ENCODE results near the gene TADA3. TPM values are rescaled to one million over a fixed set of nuclear protein-coding genes. Genes with fewer than 3 reads are reported as not detected.

TADA3 gene
- total and polyA plus RNA-seq, 2 donors (not counting 3 experiments of a cell fraction or from before 2014, with no cell fraction given): 27.8 to 31.0 TPM

DNA sequence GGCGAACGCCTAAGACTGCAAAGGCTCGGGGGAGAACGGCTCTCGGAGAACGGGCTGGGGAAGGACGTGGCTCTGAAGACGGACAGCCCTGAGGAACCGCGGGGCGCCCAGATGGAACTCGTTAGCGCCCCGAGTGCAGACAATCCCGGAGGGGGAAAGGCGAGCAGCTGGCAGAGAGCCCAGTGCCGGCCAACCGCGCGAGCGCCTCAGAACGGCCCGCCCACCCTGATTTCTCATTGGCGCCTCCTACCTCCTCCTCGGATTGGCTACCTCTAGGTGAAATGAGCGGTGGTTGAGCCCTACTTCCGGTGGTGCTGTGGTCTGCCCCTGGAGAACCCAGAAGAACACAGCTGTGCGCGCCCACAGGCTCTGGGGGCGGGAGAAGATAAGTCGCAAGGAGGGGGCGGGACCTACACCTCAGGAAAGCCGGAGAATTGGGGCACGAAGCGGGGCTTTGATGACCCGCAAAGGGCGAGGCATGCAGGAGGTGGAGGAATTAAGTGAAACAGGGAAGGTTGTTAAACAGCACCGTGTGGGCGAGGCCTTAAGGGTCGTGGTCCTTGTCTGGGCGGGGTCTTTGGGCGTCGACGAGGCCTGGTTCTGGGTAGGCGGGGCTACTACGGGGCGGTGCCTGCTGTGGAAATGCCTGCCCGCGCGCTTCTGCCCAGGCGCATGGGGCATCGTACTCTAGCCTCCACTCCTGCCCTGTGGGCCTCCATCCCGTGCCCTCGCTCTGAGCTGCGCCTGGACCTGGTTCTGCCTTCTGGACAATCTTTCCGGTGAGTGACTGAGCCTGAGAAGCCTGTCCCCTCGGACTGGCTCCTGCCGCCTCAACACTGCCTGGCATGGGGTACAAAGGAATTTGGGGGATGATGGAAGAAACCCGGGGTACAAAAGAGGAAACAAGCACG is 42.4 kb downstream of the TADA3 start, which contains the start of gene OGG1:
Gene OGG1, plus strand, starts transcription at position 308 of the 911 bp plus-strand sequence. Its CDS starts 335 bp downstream, at position 643.
- intact Hi-C loops (cut with micrococcal nuclease) (loop anchor here (1.0 kb wide), 4 partner anchors 19 to 196 kb away; partner anchors contain the start of genes BRPF1, MTMR14 and TADA3), dilution Hi-C loops (cut with MboI; ENCODE audit: extremely low pct_ligation_motif_present, low sequenced_read_pairs) (no loop called here)
- TF ChIP-seq, protein P1, sequence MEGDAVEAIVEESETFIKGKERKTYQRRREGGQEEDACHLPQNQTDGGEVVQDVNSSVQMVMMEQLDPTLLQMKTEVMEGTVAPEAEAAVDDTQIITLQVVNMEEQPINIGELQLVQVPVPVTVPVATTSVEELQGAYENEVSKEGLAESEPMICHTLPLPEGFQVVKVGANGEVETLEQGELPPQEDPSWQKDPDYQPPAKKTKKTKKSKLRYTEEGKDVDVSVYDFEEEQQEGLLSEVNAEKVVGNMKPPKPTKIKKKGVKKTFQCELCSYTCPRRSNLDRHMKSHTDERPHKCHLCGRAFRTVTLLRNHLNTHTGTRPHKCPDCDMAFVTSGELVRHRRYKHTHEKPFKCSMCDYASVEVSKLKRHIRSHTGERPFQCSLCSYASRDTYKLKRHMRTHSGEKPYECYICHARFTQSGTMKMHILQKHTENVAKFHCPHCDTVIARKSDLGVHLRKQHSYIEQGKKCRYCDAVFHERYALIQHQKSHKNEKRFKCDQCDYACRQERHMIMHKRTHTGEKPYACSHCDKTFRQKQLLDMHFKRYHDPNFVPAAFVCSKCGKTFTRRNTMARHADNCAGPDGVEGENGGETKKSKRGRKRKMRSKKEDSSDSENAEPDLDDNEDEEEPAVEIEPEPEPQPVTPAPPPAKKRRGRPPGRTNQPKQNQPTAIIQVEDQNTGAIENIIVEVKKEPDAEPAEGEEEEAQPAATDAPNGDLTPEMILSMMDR (IDR thresholded peaks at IDR 0.05; ENCODE audit: extremely low read depth in 1 of 2, insufficient read depth in 1 of 2, low read depth in 1 of 2, low read length in 2 of 2): no peak
- no peak for TF ChIP-seq GATA2 (IDR thresholded peaks at IDR 0.05; ENCODE audit: insufficient read depth, insufficient read length, low read depth, low read length)
- peak; percentile 36 for TF ChIP-seq MAX (IDR thresholded peaks at IDR 0.05; ENCODE audit: insufficient read depth, insufficient read length)
- TF ChIP-seq JUN (IDR thresholded peaks at IDR 0.05; ENCODE audit: borderline replicate concordance, insufficient read depth, insufficient read length, low read depth): no peak
- TF ChIP-seq POLR2A (IDR thresholded peaks at IDR 0.05; ENCODE audit: low read depth, low read length): peak; percentile 85
- TF ChIP-seq POLR2AphosphoS5 (IDR thresholded peaks at IDR 0.05; ENCODE audit: insufficient read depth, low read depth, low read length): peak; percentile 71
- no peak for TF ChIP-seq FOS (IDR thresholded peaks at IDR 0.05; ENCODE audit: borderline replicate concordance, insufficient read depth, low read length)
- no peak for TF ChIP-seq EZH2 (IDR thresholded peaks at IDR 0.05; ENCODE audit: borderline replicate concordance, low read depth, low read length, severe bottlenecking)
- TF ChIP-seq MYC (IDR thresholded peaks at IDR 0.05; ENCODE audit: low read depth, low read length): no peak
- DNase-seq (ENCODE audit: low read depth, low spot score) (peak; percentile 98), FAIRE-seq (peak; percentile 100)
- ChIA-PET POLR2A (interaction anchor here (0.5 to 1.9 kb wide), 4 partner anchors 14 to 43 kb away, joined by 3 to 10 read pairs (median 6); partner anchors contain the start of genes ARPC4 and BRPF1), CTCF (interaction anchor here (0.7 to 2.4 kb wide), 10 partner anchors 12 to 989 kb away, joined by 3 to 12 read pairs (median 4); partner anchors contain the start of genes ARPC4, BRPF1, CRELD1 and TADA3)
- H3K9me1 ChIP-seq (replicated peaks; ENCODE audit: control insufficient read depth, extremely low read depth, insufficient read depth, low read length): no peaks in the 10 kb centered on the region
- H3K9ac ChIP-seq (replicated peaks; ENCODE audit: extremely low read depth, insufficient read depth, low read length): peak within 1 kb of the TSS; percentile 61
- no peaks in the 10 kb centered on the region for H3K27me3 ChIP-seq (ENCODE audit: control insufficient read depth in 2 of 2, insufficient read depth in 2 of 2, low read length in 2 of 2)
- no peaks in the 10 kb centered on the region for H3K9me3 ChIP-seq (replicated peaks; ENCODE audit: control insufficient read depth, insufficient read depth, low read length)
- H3K4me2 ChIP-seq (ENCODE audit: insufficient read depth, low read length): peak within 1 kb of the TSS; percentile 82
- TSS peak; percentile 26 for BruUV-seq (replicated peaks)
- H3K4me1 ChIP-seq (ENCODE audit: control insufficient read depth, extremely low read depth, insufficient read depth, low read length): peaks cover 39% of the 10 kb centered on the region
- H3K4me3 ChIP-seq (replicated peaks in 1 of 3; ENCODE audit: insufficient read depth in 1 of 3, low read depth in 1 of 3, low read length in 3 of 3): peak within 1 kb of the TSS; percentile 55 to 80 (median 58)
- H3K36me3 ChIP-seq (ENCODE audit: control insufficient read depth in 2 of 2, extremely low read depth in 1 of 2, insufficient read depth in 2 of 2, low read length in 2 of 2): peaks cover 5 to 32% of the 10 kb centered on the region in 2 experiments
- peak within 1 kb of the TSS; percentile 80 for H2AFZ ChIP-seq (ENCODE audit: low read depth, low read length)
- peaks cover 12% of the 10 kb centered on the region for H3K79me2 ChIP-seq (ENCODE audit: control insufficient read depth, insufficient read depth, low read length)
- H3K27ac ChIP-seq (ENCODE audit: insufficient read depth, low read depth, low read length): peak within 1 kb of the TSS; percentile 46
- no peaks in the 10 kb centered on the region for H4K20me1 ChIP-seq (replicated peaks; ENCODE audit: control insufficient read depth, extremely low read depth, insufficient read depth, low read length)
